ENCODE measurements around the gene MAD1L1.

- TF ChIP-seq GATA2 (IDR thresholded peaks at IDR 0.05; ENCODE audit: low read depth, low read length): no peak
- no peak for TF ChIP-seq GATA3 (IDR thresholded peaks at IDR 0.05; ENCODE audit: low read depth, low read length)
Observed at GRCh38 chr7:2033586-2034135, 199.1 kb downstream of the MAD1L1 start.
